SKM-1 treated with dmso at 0.1 percent for 144 hours (cell line): ENCODE data around the gene SRRM1.
A peak's percentile ranks its signal among the peaks of the same experiment; 100 is the strongest.

Source experiments
- DNase-seq: peaks from one replicate; lab custom pipeline; 2025; ENCODE audit not compliant: unreplicated experiment; lab: John Stamatoyannopoulos, UW

Gene SRRM1

GRCh38 chr1:24642481-24643362 is at the start of gene SRRM1:
SRRM1 (plus strand) TSS chr1:24643302; CDS start chr1:24643327, 25 bp downstream.
- DNase-seq: peak; percentile 99

- DNase-seq: no peak
These were observed 48.8 kb upstream of the SRRM1 start for GRCh38 chr1:24594328-24594598.

GRCh38 chr1:24596401-24596880 is 46.7 kb upstream of the SRRM1 start:
- no peak for DNase-seq

- DNase-seq: no peak
These were observed 43.8 kb upstream of the SRRM1 start for GRCh38 chr1:24599265-24599664.

- DNase-seq: no peak
These were observed 42.6 kb upstream of the SRRM1 start for GRCh38 chr1:24600551-24600950.

- DNase-seq: no peak
These were observed 37.4 kb upstream of the SRRM1 start for GRCh38 chr1:24605534-24606295.

GRCh38 chr1:24606296-24606605 is 36.9 kb upstream of the SRRM1 start:
- DNase-seq: no peak

- no peak for DNase-seq
These were observed 36.5 kb upstream of the SRRM1 start for GRCh38 chr1:24606621-24607020.

GRCh38 chr1:24609949-24610517 is 33.1 kb upstream of the SRRM1 start:
- DNase-seq: no peak

- no peak for DNase-seq
These were observed 23.7 kb upstream of the SRRM1 start for GRCh38 chr1:24619376-24619775.

- DNase-seq: no peak
These were observed 22.4 kb upstream of the SRRM1 start for GRCh38 chr1:24620678-24621077.

GRCh38 chr1:24621121-24621520 is 22.0 kb upstream of the SRRM1 start:
- no peak for DNase-seq

GRCh38 chr1:24622218-24622617 is 20.9 kb upstream of the SRRM1 start:
- no peak for DNase-seq

- no peak for DNase-seq
These were observed 10.3 kb upstream of the SRRM1 start for GRCh38 chr1:24632832-24633175.

- peak; percentile 77 for DNase-seq
These were observed 7.8 kb upstream of the SRRM1 start for GRCh38 chr1:24635195-24635843.

- no peak for DNase-seq
These were observed 6.3 kb upstream of the SRRM1 start for GRCh38 chr1:24636661-24637357.

- no peak for DNase-seq
These were observed 4.0 kb upstream of the SRRM1 start for GRCh38 chr1:24639094-24639493.

- no peak for DNase-seq
These were observed 3.2 kb upstream of the SRRM1 start for GRCh38 chr1:24639881-24640280.

- DNase-seq: no peak
These were observed 2.8 kb upstream of the SRRM1 start for GRCh38 chr1:24640288-24640687.

GRCh38 chr1:24641646-24642151 is 1.4 kb upstream of the SRRM1 start:
- no peak for DNase-seq
